Chondrocyte (in vitro differentiated cells): ENCODE data around the gene KRTAP5-3. TPM values are rescaled to one million over a fixed set of nuclear protein-coding genes. Genes with fewer than 3 reads are reported as not detected.

Source experiments
- DNase-seq: peaks from one replicate; pipeline ENCODE4 v3.0.0; 2021; ENCODE audit warnings: mixed read lengths, low spot score
- H3K27ac Mint-ChIP-seq: one replicate; pipeline ENCODE4 v1.8.0; 2021; ENCODE audit warnings: mild to moderate bottlenecking, moderate library complexity, mixed read lengths; ENCODE audit not compliant: unreplicated experiment
- H3K27me3 Mint-ChIP-seq: 2 replicates; pipeline ENCODE4 v1.8.0; 2021; ENCODE audit warnings: low read depth, mixed read lengths
- H3K36me3 Mint-ChIP-seq: 2 replicates; pipeline ENCODE4 v1.8.0; 2021; ENCODE audit warnings: low read depth, mixed read lengths
- H3K4me1 Mint-ChIP-seq: 2 replicates; pipeline ENCODE4 v1.8.0; 2021; ENCODE audit warnings: low read depth, mild to moderate bottlenecking, mixed read lengths
- H3K4me3 Mint-ChIP-seq: one replicate; pipeline ENCODE4 v1.8.0; 2021; ENCODE audit warnings: mild to moderate bottlenecking, moderate library complexity, mixed read lengths; ENCODE audit not compliant: unreplicated experiment
- H3K9me3 Mint-ChIP-seq: 2 replicates; pipeline ENCODE4 v1.8.0; 2021; ENCODE audit warnings: low read depth, mixed read lengths
- total RNA-seq: library from RNA; stranded (reverse); gene quantifications from 3 replicates; pipeline ENCODE4 v1.2.1, GENCODE V29; 2021
- TF ChIP-seq, protein P1 (sequence below): fragments of 200-600 bp; sonication (generic); IDR thresholded peaks from 2 replicates; pipeline ENCODE4 v1.5.0; 2021; ENCODE audit warnings: antibody characterized with exemption, mild to moderate bottlenecking, moderate library complexity

Gene KRTAP5-3
- total RNA-seq, 1 donor from 2014 or later, result not detected

DNA sequence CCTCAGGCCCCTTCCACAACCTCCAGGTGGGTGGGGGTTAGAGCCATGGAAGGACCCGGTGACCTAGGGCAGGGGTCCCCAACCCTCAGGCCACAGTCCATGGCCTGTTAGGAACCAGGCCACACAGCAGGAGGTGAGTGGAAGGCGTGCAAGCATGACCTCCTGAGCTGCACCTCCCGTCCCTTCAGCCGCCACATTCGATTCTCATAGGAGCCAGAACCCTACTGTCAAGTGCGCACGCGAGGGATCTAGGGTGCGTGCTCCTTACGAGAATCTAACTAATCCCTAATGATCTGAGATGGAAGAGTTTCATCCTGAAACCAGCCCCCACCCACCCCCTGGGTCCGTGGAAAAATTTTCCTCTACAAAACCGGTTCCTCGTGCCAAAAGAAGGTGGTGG lies 17.3 kb upstream of the KRTAP5-3 start:
- DNase-seq, result peak; percentile 66
- H3K27me3 Mint-ChIP-seq, result peaks cover 60% of the 10 kb centered on the region
- no peaks in the 10 kb centered on the region for H3K36me3 Mint-ChIP-seq
- TF ChIP-seq, protein P1, sequence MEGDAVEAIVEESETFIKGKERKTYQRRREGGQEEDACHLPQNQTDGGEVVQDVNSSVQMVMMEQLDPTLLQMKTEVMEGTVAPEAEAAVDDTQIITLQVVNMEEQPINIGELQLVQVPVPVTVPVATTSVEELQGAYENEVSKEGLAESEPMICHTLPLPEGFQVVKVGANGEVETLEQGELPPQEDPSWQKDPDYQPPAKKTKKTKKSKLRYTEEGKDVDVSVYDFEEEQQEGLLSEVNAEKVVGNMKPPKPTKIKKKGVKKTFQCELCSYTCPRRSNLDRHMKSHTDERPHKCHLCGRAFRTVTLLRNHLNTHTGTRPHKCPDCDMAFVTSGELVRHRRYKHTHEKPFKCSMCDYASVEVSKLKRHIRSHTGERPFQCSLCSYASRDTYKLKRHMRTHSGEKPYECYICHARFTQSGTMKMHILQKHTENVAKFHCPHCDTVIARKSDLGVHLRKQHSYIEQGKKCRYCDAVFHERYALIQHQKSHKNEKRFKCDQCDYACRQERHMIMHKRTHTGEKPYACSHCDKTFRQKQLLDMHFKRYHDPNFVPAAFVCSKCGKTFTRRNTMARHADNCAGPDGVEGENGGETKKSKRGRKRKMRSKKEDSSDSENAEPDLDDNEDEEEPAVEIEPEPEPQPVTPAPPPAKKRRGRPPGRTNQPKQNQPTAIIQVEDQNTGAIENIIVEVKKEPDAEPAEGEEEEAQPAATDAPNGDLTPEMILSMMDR, result no peak
- H3K27ac Mint-ChIP-seq, result no peak overlapping the region
- no peaks in the 10 kb centered on the region for H3K9me3 Mint-ChIP-seq
- no peaks in the 10 kb centered on the region for H3K4me1 Mint-ChIP-seq
- H3K4me3 Mint-ChIP-seq, result no peak overlapping the region

DNA sequence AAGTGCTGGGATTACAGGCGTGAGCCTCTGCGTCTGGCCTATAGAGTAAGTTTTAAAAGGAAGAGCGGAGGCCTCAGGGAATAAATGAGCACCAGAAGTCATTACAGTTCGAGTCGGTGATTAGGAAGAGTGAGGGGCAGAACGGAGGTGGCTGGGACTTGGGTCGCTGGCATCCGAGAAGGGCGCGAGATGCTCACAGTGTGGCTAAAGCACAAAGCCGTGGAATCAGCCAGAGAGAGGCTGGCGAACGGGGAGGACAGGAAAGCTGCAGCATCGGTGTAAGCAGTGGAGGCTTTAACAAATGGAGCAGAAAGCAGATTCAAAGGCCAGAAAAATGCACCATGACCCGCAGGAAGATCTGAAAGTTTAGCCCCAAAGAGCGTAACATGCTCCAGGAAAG lies 16.4 kb upstream of the KRTAP5-3 start:
- H3K4me1 Mint-ChIP-seq, result no peaks in the 10 kb centered on the region
- TF ChIP-seq, protein P1, result no peak
- H3K36me3 Mint-ChIP-seq, result no peaks in the 10 kb centered on the region
- DNase-seq, result no peak
- H3K27ac Mint-ChIP-seq, result no peak overlapping the region
- no peaks in the 10 kb centered on the region for H3K9me3 Mint-ChIP-seq
- H3K27me3 Mint-ChIP-seq, result peaks cover 64% of the 10 kb centered on the region
- H3K4me3 Mint-ChIP-seq, result no peak overlapping the region

DNA sequence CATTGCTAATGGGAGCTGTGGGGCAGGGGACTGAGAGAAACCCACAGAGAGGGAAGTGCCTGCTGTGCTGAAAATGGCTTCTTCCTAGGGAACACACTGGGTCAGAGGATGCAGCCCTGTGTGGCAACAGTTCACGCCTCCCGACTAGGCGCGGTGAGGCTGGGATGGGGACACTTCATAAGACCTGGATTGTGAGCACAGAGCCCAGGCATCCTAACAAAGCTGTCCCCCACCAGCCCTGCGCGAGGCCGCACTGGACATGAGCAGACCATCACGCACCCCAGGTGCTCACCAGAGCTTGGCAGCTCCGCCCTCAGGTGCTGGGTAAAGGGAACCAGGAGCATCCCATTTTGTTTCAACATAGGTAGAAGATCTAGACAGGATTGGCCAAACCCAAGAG lies 15.5 kb upstream of the KRTAP5-3 start:
- Mint-ChIP-seq H3K4me3 (no peak overlapping the region), H3K9me3 (no peaks in the 10 kb centered on the region), H3K27me3 (peaks cover 62% of the 10 kb centered on the region), H3K36me3 (no peaks in the 10 kb centered on the region), H3K4me1 (no peaks in the 10 kb centered on the region), H3K27ac (no peak overlapping the region)
- TF ChIP-seq, protein P1, result no peak
- no peak for DNase-seq

DNA sequence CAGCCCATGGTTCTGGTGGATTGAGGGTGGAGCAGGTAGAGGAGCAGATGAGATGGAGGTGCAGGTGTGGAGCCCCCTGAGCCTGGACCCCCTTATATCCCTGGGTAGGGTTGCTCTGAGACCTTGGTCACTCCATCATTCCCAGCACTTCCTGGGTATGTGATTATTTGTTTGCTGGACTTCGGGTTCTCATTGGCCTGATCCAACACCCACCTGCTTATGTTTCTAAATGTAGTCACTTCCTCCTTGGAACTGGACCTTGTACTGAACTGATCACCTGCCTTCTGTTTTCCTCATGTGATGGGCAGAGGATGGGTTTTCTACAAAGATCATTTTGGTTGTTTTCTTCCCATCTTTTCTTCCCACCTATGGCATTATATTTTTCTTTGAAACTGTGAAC lies 13.8 kb upstream of the KRTAP5-3 start, which contains the start of gene KRTAP5-4:
Gene KRTAP5-4, minus strand, starts transcription at position 53 of the 400 bp plus-strand sequence. Its CDS starts 45 bp downstream, at position 8.
- H3K36me3 Mint-ChIP-seq, result peaks cover 3% of the 10 kb centered on the region
- H3K4me1 Mint-ChIP-seq, result no peaks in the 10 kb centered on the region
- TF ChIP-seq, protein P1, result no peak
- DNase-seq, result no peak
- H3K9me3 Mint-ChIP-seq, result peaks cover 3% of the 10 kb centered on the region
- no peak within 1 kb of the TSS for H3K27ac Mint-ChIP-seq
- peaks cover 65% of the 10 kb centered on the region for H3K27me3 Mint-ChIP-seq
- H3K4me3 Mint-ChIP-seq, result no peak within 1 kb of the TSS

DNA sequence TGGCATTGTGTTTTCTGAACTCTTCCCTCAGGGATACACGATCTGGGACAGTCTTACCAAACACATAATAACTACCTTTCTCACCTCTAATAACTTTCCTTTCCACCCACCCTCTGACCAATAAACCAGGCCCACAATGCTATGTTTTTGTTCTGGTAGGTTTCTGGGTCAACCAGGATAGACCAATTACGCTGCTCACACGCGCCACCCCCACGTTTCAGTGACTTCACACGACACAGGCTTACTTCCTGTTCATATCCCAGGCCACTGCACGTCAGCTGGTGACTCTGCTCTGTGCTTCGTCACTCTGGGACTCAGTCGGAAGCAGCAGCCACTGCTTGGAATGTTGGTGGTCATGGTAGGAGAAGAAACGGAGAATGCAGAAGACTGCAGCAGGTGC lies 11.2 kb upstream of the KRTAP5-3 start:
- Mint-ChIP-seq H3K4me3 (no peak overlapping the region), H3K27me3 (peaks cover 62% of the 10 kb centered on the region), H3K9me3 (peaks cover 3% of the 10 kb centered on the region), H3K36me3 (peaks cover 5% of the 10 kb centered on the region), H3K27ac (no peak overlapping the region), H3K4me1 (no peaks in the 10 kb centered on the region)
- TF ChIP-seq, protein P1, result no peak
- DNase-seq, result peak; percentile 14
